Body of pancreas (tissue), 4 donors: ENCODE data around the gene ADCY3.
"Not testable (repeated sequence)": the region's sequence is repeated elsewhere in the genome, so short reads cannot be mapped to it uniquely, and the experiment has no call there.

Experiments
- POLR2A ChIP-seq, 3 donors: fragments of 450-650 bp; IDR thresholded peaks; one replicate each; pipeline ENCODE4 v1.6.1; 2016; ENCODE audit warnings: antibody characterized with exemption in 3 of 3, mild to moderate bottlenecking in 2 of 3
- TF ChIP-seq, protein P1 (sequence below), 7 experiments: fragments of 450-650 bp in 4 of 7; fragments of 200-600 bp in 3 of 7; sonication (generic) in 3 of 7; IDR thresholded peaks; one replicate each; pipeline ENCODE4 v1.5.1; 2016 to 2019; ENCODE audit warnings: antibody characterized with exemption in 7 of 7

DNA sequence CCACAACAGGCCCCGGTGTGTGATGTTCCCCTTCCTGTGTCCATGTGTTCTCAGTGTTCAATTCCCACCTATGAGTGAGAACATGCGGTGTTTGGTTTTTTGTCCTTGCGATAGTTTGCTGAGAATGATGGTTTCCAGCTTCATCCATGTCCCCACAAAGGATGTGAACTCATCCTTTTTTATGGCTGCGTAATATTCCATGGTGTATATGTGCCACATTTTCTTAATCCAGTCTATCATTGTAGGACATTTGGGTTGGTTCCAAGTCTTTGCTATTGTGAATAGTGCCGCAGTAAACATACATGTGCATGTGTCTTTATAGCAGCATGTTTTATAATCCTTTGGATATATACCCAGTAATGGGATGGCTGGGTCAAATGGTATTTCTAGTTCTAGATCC, 119.5 kb downstream of the ADCY3 start:
- TF ChIP-seq, protein P1, sequence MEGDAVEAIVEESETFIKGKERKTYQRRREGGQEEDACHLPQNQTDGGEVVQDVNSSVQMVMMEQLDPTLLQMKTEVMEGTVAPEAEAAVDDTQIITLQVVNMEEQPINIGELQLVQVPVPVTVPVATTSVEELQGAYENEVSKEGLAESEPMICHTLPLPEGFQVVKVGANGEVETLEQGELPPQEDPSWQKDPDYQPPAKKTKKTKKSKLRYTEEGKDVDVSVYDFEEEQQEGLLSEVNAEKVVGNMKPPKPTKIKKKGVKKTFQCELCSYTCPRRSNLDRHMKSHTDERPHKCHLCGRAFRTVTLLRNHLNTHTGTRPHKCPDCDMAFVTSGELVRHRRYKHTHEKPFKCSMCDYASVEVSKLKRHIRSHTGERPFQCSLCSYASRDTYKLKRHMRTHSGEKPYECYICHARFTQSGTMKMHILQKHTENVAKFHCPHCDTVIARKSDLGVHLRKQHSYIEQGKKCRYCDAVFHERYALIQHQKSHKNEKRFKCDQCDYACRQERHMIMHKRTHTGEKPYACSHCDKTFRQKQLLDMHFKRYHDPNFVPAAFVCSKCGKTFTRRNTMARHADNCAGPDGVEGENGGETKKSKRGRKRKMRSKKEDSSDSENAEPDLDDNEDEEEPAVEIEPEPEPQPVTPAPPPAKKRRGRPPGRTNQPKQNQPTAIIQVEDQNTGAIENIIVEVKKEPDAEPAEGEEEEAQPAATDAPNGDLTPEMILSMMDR (IDR thresholded peaks at IDR 0.05) = not testable (repeated sequence)
- not testable (repeated sequence) for TF ChIP-seq POLR2A (IDR thresholded peaks at IDR 0.05)
